ENCODE results near the gene CNGB1.

CNGB1 gene

DNA sequence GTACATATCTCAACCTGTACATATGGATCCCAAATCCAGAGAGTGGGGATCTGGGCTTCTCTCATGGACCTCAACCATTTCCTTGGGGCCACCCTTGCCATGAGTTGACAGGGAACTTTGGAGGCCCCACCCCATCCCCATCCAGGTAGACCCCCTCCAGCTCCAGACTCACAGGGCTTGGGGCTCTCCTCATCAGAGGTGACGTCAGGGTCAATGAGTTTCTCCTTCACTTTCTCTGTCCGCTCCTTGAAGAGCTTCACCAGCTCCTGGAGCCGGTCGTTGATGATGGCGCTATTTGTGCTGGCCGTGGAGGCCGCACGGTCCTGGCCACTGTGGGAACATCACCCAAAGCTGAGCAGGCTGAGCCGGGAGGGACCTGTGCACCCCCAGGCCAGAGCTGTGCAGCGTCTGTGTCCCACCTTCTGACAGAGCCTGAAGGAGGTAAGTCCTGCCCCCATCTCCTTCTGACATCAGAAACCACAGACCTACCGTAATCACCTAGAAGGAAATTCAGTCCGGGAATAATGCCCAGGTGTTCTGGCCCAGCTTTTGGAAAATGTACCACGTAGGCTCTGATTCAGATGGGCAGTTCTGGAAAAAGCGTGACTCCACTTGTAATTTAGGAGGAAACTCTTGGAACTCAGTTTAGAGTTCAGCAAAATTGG is 50.6 kb downstream of the CNGB1 start:
- TF ChIP-seq YY1 (IDR thresholded peaks at IDR 0.05; ENCODE audit: low read depth) = no peak
- no peak for TF ChIP-seq NFIC (IDR thresholded peaks at IDR 0.05)
- TF ChIP-seq EGR1 (IDR thresholded peaks at IDR 0.05) = no peak

GRCh38 chr16:57918994-57919393 is 51.9 kb downstream of the CNGB1 start:
- TF ChIP-seq CEBPB (IDR thresholded peaks at IDR 0.05) (peak; percentile 56), TCF12 (IDR thresholded peaks at IDR 0.05; ENCODE audit: low read depth) (no peak)

- TF ChIP-seq RAD21 (IDR thresholded peaks at IDR 0.05; ENCODE audit: low read depth) = no peak
- no peak for TF ChIP-seq TCF12 (IDR thresholded peaks at IDR 0.05; ENCODE audit: low read depth)
- TF ChIP-seq EGR1 (IDR thresholded peaks at IDR 0.05) = no peak
- TF ChIP-seq CREB1 (IDR thresholded peaks at IDR 0.05; ENCODE audit: low read depth) = no peak
- no peak for TF ChIP-seq TEAD4 (IDR thresholded peaks at IDR 0.05)
- no peak for TF ChIP-seq USF1 (IDR thresholded peaks at IDR 0.05)
- no peak for TF ChIP-seq FOXM1 (IDR thresholded peaks at IDR 0.05; ENCODE audit: borderline replicate concordance, low read depth)
- TF ChIP-seq NFIC (IDR thresholded peaks at IDR 0.05) = no peak
- no peak for TF ChIP-seq ZBTB7A (IDR thresholded peaks at IDR 0.05; ENCODE audit: low read depth)
- TF ChIP-seq TAF1 (IDR thresholded peaks at IDR 0.05; ENCODE audit: low read depth) = no peak
- TF ChIP-seq EP300 (IDR thresholded peaks at IDR 0.05; ENCODE audit: borderline replicate concordance) = no peak
Measured at GRCh38 chr16:57918444-57918843, 52.5 kb downstream of the CNGB1 start.

GRCh38 chr16:57916735-57917438 is 54.0 kb downstream of the CNGB1 start:
- no peak for TF ChIP-seq TAF1 (IDR thresholded peaks at IDR 0.05; ENCODE audit: low read depth)
- no peak for TF ChIP-seq RAD21 (IDR thresholded peaks at IDR 0.05; ENCODE audit: low read depth)
- TF ChIP-seq FOXM1 (IDR thresholded peaks at IDR 0.05; ENCODE audit: borderline replicate concordance, low read depth) = no peak
- TF ChIP-seq REST (IDR thresholded peaks at IDR 0.05; ENCODE audit: low read depth) = no peak
- TF ChIP-seq NFIC (IDR thresholded peaks at IDR 0.05) = no peak
- no peak for TF ChIP-seq EP300 (IDR thresholded peaks at IDR 0.05; ENCODE audit: borderline replicate concordance)
- TF ChIP-seq, protein P1, sequence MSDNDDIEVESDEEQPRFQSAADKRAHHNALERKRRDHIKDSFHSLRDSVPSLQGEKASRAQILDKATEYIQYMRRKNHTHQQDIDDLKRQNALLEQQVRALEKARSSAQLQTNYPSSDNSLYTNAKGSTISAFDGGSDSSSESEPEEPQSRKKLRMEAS (IDR thresholded peaks at IDR 0.05) = no peak
- TF ChIP-seq YY1 (IDR thresholded peaks at IDR 0.05; ENCODE audit: low read depth) = no peak
- no peak for TF ChIP-seq CREB1 (IDR thresholded peaks at IDR 0.05; ENCODE audit: low read depth)
- TF ChIP-seq ZBTB7A (IDR thresholded peaks at IDR 0.05; ENCODE audit: low read depth) = no peak
- TF ChIP-seq TEAD4 (IDR thresholded peaks at IDR 0.05) = no peak
- no peak for TF ChIP-seq TCF12 (IDR thresholded peaks at IDR 0.05; ENCODE audit: low read depth)

GRCh38 chr16:57915811-57916488 is 55.0 kb downstream of the CNGB1 start:
- no peak for TF ChIP-seq TAF1 (IDR thresholded peaks at IDR 0.05; ENCODE audit: low read depth)
- TF ChIP-seq FOXM1 (IDR thresholded peaks at IDR 0.05; ENCODE audit: borderline replicate concordance, low read depth) = no peak
- TF ChIP-seq, protein P1 (IDR thresholded peaks at IDR 0.05) = no peak
- no peak for TF ChIP-seq NFIC (IDR thresholded peaks at IDR 0.05)
- no peak for TF ChIP-seq TEAD4 (IDR thresholded peaks at IDR 0.05)
- no peak for TF ChIP-seq EGR1 (IDR thresholded peaks at IDR 0.05)
- no peak for TF ChIP-seq REST (IDR thresholded peaks at IDR 0.05; ENCODE audit: low read depth)
- no peak for TF ChIP-seq RAD21 (IDR thresholded peaks at IDR 0.05; ENCODE audit: low read depth)
- no peak for TF ChIP-seq CREB1 (IDR thresholded peaks at IDR 0.05; ENCODE audit: low read depth)
- TF ChIP-seq CEBPB (IDR thresholded peaks at IDR 0.05) = no peak
- no peak for TF ChIP-seq USF1 (IDR thresholded peaks at IDR 0.05)
- no peak for TF ChIP-seq YY1 (IDR thresholded peaks at IDR 0.05; ENCODE audit: low read depth)
